Glutamatergic neuron (in vitro differentiated cells): ENCODE data around the gene GREB1. TPM values are rescaled to one million over a fixed set of nuclear protein-coding genes. Genes with fewer than 3 reads are reported as not detected.

ENCODE experiments used
- DNase-seq: peaks from one replicate; pipeline ENCODE4 v3.0.0; 2022
- H3K27ac Mint-ChIP-seq: one replicate; pipeline ENCODE4 v1.8.0; 2020; ENCODE audit warnings: mild to moderate bottlenecking, mixed read lengths, inconsistent platforms; ENCODE audit not compliant: unreplicated experiment
- H3K27me3 Mint-ChIP-seq: one replicate; pipeline ENCODE4 v1.8.0; 2020; ENCODE audit warnings: mild to moderate bottlenecking, moderate library complexity, mixed read lengths, inconsistent platforms; ENCODE audit not compliant: unreplicated experiment
- H3K36me3 Mint-ChIP-seq: one replicate; pipeline ENCODE4 v1.8.0; 2020; ENCODE audit warnings: mild to moderate bottlenecking, mixed read lengths, inconsistent platforms; ENCODE audit not compliant: unreplicated experiment
- H3K4me1 Mint-ChIP-seq: one replicate; pipeline ENCODE4 v1.8.0; 2020; ENCODE audit warnings: mild to moderate bottlenecking, low read depth, mixed read lengths, inconsistent platforms; ENCODE audit not compliant: unreplicated experiment
- H3K4me3 Mint-ChIP-seq: one replicate; pipeline ENCODE4 v1.8.0; 2020; ENCODE audit warnings: mild to moderate bottlenecking, mixed read lengths, inconsistent platforms; ENCODE audit not compliant: unreplicated experiment
- H3K9me3 Mint-ChIP-seq: one replicate; pipeline ENCODE4 v1.8.0; 2020; ENCODE audit warnings: mild to moderate bottlenecking, moderate library complexity, mixed read lengths, inconsistent platforms; ENCODE audit not compliant: unreplicated experiment
- total RNA-seq: library from RNA; stranded (reverse); fragmentation: NEBNext Ultra II Directional; extraction: Animal tissue kit (Norgen Biotek cat#: 25700); gene quantifications from one replicate; pipeline ENCODE4 v1.2.1, GENCODE V29; 2021; ENCODE audit not compliant: unreplicated experiment
- TF ChIP-seq, protein P1 (sequence below): fragments of 200-600 bp; sonication (generic); IDR thresholded peaks from one replicate; pipeline ENCODE4 v1.5.0; 2021; ENCODE audit not compliant: partially characterized antibody, unreplicated experiment

Gene GREB1
- total RNA-seq, 1 donor from 2014 or later: 134 TPM

DNA sequence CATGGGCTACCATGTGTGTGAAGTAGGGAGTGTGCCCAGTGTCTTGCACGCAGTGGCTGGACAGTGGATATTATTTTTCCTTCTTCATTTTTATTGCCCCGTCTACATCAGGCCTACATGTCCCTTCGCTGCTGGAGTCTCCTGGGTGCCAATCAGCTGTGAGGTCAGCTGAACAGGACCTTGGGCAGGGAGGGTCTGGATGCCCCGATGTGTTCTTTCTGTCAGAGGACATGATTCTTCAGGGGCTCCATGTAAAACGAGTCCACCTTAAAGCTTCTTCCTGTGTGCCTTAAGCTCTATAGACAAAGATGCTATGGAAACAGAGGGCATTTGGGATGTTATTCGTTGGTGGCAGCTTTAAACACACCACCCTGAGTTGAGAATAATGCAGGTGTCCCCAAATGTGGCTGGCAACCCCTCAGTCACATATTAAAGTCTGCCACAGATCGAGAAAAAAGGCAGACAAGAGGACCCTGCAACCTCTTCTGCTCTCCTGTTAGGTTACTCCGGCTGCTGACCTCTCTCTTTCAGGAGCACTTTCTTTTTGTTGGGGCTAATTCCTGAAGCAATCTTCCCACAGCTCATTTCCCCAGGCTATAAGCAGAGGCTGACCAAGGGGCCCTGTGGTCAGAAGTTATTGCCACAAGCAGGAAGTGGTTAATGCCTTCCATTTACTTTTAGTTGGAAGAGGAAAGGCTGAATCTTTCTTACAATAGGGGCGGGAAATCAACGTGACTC is 20.0 kb downstream of the GREB1 start:
- peaks cover 4% of the 10 kb centered on the region for H3K36me3 Mint-ChIP-seq
- peaks cover 36% of the 10 kb centered on the region for H3K4me1 Mint-ChIP-seq
- H3K27ac Mint-ChIP-seq: no peak overlapping the region
- H3K9me3 Mint-ChIP-seq: no peaks in the 10 kb centered on the region
- H3K27me3 Mint-ChIP-seq: no peaks in the 10 kb centered on the region
- no peak for DNase-seq
- no peak overlapping the region for H3K4me3 Mint-ChIP-seq
- TF ChIP-seq, protein P1, sequence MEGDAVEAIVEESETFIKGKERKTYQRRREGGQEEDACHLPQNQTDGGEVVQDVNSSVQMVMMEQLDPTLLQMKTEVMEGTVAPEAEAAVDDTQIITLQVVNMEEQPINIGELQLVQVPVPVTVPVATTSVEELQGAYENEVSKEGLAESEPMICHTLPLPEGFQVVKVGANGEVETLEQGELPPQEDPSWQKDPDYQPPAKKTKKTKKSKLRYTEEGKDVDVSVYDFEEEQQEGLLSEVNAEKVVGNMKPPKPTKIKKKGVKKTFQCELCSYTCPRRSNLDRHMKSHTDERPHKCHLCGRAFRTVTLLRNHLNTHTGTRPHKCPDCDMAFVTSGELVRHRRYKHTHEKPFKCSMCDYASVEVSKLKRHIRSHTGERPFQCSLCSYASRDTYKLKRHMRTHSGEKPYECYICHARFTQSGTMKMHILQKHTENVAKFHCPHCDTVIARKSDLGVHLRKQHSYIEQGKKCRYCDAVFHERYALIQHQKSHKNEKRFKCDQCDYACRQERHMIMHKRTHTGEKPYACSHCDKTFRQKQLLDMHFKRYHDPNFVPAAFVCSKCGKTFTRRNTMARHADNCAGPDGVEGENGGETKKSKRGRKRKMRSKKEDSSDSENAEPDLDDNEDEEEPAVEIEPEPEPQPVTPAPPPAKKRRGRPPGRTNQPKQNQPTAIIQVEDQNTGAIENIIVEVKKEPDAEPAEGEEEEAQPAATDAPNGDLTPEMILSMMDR: no peak

DNA sequence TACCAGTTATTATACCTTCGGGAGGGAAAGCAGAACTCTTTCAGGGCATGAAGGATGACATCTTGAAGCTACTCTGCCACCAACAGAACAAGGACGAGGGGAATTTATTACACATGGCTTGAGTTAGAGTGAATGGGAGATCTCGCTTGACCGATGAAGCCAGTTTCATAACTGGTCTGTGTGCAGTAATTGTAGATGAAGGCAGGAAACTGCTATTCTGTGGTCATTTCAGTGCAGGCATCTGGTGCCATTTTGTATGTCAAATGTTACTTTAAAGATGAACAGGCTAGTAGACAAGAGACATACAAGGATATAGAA is 20.5 kb downstream of the GREB1 start:
- TF ChIP-seq, protein P1: no peak
- Mint-ChIP-seq H3K4me3 (no peak overlapping the region), H3K36me3 (peaks cover 4% of the 10 kb centered on the region), H3K27ac (no peak overlapping the region), H3K27me3 (no peaks in the 10 kb centered on the region), H3K9me3 (no peaks in the 10 kb centered on the region), H3K4me1 (peaks cover 42% of the 10 kb centered on the region)
- DNase-seq: no peak

DNA sequence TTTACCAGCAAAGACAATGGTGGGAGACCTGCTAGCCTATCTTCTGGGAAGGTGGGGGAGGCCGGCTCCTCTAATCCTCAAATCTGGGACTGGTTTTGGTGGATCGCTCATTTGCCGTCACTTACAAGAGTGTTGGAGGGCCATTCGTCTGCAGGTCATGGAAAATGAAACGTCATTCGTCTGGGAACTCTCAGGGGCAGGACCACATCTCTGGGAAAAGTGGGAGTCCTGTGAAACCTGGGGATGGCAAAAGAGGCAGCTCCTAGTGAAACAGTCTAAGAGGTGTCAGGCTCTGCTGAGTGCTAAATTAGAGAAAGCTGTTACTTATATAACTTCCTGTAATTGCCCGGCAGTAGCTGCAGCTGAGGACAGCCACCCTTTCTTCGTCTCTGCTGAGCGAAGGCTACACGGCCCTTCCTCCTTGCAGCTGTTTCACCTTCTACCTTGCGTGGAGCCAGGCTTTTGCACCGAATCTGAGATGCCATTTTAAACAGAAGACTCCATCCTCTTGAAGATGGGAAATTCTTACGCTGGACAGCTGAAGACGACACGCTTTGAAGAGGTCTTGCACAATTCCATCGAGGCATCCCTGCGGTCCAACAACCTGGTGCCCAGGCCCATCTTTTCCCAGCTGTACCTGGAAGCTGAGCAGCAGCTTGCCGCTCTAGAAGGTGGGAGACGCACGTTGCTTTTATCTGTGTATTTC is 22.4 kb downstream of the GREB1 start:
- Mint-ChIP-seq H3K36me3 (peaks cover 3% of the 10 kb centered on the region), H3K4me3 (no peak overlapping the region), H3K27me3 (no peaks in the 10 kb centered on the region), H3K9me3 (peaks cover 2% of the 10 kb centered on the region), H3K27ac (no peak overlapping the region), H3K4me1 (peaks cover 43% of the 10 kb centered on the region)
- TF ChIP-seq, protein P1: no peak
- no peak for DNase-seq

DNA sequence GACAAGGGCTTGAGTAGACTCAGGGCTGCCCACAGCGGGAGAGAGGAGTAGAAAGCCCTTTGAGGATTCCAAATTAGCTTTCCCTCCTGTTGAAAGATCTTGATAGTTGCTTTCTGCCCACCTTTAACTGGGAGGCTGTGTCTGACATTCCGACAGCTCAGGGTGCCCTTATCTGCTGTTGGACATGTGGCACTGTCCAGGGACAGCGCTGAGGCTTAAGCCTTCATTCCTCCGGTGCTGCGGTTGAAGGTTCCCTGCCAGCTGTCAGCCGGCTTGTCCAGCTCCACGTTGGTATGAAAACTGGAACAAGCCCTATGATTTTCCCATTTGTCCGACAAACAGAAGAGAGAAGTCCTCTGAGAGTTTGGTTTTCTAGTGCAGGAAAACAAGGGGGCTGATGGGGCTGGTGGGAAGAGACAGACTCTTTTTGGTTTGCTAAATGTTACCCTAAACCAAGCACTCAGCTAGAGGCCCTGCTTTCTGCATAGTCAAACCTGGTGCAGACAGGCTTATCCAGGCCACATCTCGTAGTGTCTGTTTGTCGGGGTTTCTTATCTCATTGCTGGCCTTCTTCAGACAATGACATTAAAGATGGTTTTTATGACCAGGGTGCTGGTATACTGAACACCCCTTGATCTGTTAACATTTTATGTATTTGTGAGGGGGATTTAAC is 24.5 kb downstream of the GREB1 start:
- DNase-seq: no peak
- TF ChIP-seq, protein P1: no peak
- H3K27me3 Mint-ChIP-seq: no peaks in the 10 kb centered on the region
- no peak overlapping the region for H3K4me3 Mint-ChIP-seq
- H3K9me3 Mint-ChIP-seq: peaks cover 2% of the 10 kb centered on the region
- H3K27ac Mint-ChIP-seq: no peak overlapping the region
- peaks cover 3% of the 10 kb centered on the region for H3K36me3 Mint-ChIP-seq
- peaks cover 49% of the 10 kb centered on the region for H3K4me1 Mint-ChIP-seq
